Stimulated activated CD8-positive, alpha-beta memory T cell treated with anti-CD3 and anti-CD28 coated beads, Interleukin-7, amount 100 ng/mL, for 4 hours (primary cell): ENCODE results near the gene ZNF3.
A peak's percentile ranks its signal among the peaks of the same experiment; 100 is the strongest.

Source experiments
- DNase-seq, 2 donors: peaks; one replicate each; pipeline ENCODE4 v3.0.0-alpha.2; 2020; ENCODE audit warnings: low read depth in 2 of 2

The ZNF3 gene

DNA sequence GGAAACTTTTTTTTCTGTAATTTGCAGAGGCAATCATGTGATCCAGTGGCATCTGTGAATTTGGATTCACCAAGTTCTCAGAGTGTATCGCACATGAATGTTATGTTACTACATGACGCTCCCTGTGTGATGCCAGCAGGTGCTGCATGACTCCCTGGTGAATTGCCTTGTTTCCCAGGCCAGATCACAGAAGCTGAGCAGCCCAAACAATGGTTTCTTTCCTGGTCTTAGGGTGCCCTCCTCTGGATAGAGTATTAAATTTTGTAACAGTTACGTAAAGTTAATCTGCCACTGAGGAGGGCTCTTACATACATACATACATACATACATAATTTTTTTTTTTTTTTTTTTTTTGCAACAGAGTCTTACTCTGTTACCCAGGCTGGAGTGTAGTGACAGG, 28.3 kb downstream of the ZNF3 start:
- no peak for DNase-seq

DNA sequence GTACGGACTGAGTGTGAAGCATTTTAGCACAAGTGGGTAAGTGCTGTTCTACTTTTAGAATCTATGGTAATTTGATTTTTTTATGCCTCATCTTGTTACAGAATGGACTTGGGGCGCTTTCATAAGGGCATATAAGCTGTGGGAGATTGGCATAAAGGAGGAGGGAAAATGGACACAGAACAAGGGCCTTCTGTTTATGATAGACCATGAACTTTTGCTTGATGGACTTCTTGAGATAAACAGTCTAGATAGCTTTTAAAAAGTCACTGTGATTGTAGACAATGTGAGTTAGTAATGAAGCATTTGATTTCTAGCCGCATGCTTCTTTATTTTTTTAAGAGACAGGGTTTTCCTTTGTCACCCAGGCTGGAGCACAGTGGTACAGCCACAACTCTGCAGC, 29.9 kb downstream of the ZNF3 start:
- no peak for DNase-seq

DNA sequence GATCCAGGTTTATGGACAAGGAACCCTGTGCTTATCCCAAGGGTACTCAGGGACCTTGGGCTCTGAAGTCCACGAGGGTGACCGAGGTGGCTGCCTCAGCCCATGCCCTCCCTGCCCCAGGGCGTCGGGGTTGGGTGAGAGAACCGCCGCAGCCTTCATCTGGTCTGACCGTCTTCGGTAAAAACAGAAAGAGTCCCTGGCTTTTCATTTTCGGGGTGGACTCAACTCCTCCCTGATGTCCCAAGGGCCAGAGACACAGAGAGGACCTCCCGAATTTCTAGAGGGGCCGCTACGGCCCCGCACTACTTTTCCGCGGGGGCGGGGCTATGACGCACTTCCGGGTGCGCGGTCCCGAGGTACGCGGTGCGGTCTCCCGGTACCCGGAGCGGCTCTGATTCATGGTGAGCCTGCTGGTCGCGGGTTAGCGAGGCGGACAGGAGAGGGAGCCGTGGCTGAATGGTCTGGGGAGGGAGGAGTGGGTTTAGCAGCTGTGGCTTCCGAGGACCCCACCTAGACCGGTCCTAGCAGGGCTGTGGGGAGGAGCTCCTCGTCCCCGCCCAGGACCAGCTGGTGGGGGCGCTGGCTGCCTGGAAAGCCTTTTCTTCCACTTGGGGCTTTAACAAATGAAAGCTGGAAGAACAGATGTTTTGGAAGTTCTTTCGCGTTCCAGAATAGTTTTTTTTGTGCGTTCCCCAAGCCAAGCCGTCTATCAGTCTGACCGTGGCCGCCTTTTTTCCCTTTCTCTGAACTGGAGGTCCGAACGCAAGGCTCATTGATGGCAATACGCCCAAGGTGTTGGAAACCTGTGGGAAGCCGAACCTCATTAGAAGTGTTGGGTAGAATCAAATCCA, 31.9 kb downstream of the ZNF3 start, which contains the start of gene ZSCAN21:
ZSCAN21 (plus strand) TSS at position 334 of the 851 bp plus-strand sequence. CDS start 7,233 bp downstream, outside the sequence.
- DNase-seq = peak; percentile 69 to 78

DNA sequence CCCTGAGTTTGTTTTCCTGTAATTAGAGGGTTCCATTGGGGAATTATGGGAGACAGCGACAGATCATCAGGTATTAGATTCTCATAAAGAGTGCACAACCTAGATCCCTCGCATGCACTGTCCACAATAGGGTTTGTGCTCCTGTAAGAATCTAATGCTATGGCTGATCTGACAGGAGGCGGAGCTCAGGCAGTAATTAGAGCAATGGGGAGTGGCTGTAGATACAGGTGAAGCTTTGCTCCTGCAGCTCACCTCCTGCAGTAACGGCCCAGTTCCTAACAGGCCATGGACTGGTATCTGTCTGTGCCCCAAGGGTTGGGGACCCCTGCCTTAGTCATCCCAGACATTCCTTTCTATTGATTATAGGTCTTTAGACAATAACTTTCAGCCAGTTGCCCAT, 32.8 kb downstream of the ZNF3 start:
- DNase-seq = no peak

DNA sequence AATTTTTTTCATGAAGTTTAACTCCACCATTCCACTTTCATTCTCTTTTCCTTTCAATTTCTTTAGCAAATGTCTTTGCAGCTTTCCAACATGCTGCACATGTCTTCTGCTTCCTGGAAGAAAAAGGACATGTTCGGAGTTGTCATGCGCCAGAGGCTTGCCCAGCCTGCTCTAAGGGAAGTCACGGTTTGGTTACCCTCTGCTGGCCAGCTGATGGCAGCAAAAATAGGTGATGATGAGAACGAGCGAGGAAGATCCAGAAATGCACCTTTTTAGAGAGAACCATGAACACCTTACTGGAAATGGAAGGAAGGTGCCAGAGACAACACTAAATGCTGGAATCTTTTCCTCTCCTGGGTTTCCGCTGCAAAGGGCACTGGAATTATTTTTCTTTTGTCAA, 36.8 kb downstream of the ZNF3 start:
- DNase-seq = no peak

DNA sequence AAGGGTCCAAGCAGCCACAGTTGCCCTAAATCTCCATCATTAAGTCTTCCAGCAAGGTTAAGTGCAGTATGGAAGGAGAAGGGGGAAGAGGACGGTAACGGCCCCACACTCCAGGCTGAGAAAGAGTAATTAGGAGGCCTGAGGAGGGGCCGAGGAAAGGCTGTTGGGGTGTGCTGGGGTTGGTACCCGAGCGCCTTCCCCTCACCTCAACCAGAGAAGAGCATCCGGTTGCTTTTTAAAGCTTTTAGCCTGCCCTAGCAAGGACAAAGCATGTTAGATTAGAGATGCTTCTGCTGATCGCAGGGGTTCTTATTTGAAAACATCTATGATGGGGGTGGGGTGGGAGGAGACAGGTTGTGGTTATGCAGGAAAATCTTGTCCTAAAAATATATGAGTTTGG, 40.9 kb downstream of the ZNF3 start:
- no peak for DNase-seq

DNA sequence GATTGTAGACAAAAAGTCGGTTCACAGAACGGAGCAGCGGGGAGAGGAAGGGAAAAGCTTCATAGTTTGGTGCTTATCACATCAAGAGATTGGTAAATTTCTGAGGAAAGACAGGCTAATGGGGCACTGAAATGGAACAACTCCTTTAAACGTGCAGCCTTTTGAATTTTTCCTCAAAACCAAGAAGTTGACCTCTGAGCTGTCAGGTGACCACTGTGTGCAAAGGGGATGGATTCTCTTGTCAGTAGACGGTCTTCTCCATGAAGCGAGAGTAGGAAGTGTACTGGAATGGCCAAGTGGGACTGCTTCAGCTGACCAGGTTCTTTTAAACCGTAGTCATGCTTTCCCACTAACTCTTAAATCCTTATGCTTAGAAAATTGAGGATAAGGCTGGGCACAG, 43.2 kb downstream of the ZNF3 start:
- no peak for DNase-seq

DNA sequence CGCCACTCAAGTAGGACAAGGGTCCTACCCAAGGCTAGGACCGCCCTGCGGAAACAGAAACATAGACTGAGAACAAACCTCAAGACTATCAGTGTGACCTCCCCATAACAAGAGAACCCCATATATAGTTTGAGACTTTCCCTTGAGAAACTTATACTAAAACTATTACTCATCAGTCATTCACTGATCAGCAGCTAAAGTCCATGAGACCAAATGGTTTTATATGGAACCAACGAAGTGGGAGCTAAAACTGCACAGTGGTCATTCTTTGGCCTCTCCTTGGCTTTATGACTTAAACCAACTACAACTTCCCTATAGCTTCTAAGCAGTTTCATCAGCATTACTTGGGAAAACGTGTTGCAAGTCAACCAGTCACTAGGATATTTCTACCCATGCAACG, 45.6 kb downstream of the ZNF3 start:
- DNase-seq = no peak

DNA sequence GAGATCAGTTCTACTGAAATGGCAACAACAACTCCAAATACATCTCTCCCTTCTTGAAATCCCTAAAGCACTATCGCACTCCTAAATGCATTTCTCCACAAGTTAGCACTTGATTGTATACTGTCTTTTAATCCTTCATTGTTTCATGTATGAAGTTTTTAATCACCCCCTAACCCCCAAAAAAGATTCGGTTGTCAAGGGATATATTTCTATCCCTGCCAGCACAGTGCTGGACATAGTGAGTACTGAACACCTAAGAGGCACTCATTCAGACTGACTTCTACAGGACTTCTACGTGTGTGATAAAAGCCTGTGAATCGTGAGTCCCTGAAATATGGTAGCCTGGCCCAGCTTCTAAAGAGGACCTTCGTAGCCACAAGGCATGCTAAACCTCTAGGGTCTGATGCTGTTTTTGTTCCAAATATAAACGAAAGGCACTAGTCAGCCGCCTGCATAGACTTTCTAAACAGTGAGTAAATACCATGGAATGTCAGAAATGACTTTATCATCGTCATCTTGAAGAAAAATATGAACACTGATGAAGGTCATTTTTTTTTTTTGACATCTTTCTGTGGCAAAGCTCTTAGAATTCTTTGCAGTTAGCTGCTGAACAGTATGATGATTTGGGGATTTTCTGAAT, 46.5 kb downstream of the ZNF3 start:
- no peak for DNase-seq

DNA sequence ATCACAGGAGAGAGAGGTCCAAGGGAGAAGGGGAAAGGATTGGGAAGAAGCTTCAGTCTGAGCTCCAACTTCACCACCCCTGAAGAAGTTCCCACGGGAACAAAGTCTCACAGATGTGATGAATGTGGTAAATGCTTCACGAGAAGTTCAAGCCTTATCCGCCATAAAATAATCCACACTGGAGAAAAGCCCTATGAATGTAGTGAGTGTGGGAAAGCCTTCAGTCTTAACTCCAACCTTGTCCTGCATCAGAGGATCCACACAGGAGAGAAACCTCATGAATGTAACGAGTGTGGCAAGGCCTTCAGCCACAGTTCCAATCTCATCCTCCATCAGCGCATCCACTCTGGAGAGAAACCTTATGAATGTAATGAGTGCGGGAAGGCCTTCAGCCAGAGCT, 48.0 kb downstream of the ZNF3 start:
- DNase-seq = no peak

DNA sequence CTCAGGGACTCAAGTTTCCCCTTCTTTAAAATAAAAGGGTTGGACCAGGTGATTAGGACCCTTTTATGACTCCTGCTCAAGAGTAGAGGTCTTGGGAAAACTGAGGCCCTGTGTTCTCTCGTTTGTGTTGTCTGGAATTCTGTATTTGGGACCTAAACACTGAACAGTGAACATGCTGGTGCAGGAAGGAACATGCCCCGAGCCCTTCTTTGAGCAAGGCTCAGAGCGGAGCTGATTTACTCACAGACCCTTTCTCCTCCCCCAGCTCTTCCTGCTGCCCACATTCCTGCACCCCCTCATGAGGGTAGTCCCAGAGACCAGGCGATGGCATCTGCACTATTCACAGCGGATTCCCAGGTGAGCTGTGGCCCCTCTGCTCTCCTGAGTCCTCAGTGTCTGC, 51.9 kb downstream of the ZNF3 start:
- DNase-seq = no peak

DNA sequence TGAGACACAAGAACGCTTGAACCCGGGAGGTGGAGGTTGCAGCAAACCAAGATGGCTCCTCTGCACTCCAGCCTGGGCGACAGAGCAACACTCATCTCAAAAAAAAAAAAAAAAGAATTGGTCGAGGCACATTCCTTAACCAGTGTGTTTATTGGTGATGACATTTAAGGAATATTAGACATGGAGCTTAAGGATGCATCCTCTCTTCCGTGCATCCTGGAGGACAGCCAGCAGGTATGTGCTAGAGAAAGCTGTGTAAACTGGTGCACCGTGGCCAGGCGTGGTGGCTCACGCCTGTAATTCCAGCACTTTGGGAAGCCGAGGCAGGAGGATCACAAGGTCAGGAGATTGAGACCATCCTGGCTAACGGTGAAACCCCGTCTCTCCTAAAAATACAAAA, 54.3 kb downstream of the ZNF3 start:
- DNase-seq = no peak

DNA sequence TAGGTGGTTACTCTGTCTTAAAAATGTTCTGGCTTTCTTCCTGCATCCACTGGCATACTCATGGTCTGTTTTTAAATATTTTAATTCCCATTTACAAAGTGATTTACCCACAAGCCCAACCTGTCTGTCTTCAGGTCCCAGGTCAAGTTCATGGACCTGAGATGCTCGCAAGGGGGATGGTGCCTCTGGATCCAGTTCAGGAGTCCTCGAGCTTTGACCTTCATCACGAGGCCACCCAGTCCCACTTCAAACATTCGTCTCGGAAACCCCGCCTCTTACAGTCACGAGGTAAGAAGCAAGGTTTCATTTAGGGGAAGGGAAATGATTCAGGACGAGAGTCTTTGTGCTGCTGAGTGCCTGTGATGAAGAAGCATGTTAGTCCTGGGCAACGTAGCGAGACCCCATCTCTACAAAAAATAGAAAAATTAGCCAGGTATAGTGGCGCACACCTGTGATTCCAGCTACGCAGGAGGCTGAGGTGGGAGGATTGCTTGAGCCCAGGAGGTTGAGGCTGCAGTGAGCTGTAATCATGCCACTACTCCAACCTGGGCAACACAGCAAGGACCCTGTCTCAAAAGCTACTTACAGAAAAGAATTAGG, 57.4 kb downstream of the ZNF3 start:
- DNase-seq = no peak

DNA sequence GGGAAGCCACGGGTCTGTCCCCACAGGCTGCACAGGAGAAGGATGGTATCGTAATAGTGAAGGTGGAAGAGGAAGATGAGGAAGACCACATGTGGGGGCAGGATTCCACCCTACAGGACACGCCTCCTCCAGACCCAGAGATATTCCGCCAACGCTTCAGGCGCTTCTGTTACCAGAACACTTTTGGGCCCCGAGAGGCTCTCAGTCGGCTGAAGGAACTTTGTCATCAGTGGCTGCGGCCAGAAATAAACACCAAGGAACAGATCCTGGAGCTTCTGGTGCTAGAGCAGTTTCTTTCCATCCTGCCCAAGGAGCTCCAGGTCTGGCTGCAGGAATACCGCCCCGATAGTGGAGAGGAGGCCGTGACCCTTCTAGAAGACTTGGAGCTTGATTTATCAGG, 58.0 kb downstream of the ZNF3 start:
- DNase-seq = no peak

DNA sequence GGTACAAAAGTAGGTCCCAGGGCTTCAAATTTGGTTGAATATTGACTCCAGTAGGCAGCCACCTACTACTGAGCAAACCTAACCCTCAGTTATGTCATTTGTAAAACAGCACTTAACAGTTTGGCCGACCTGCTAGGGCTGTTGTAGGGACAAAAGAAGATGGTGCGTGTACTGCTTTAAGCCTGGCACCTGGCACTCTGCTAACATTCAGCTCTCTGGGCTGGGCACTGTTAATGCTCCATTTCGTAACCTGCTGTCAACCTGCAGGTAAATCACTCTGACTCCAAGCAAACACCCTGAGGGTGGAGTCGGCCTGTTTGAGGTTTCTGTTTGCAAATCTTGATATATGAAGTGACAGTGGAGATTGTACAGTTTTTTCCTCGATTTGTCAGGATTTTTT, 58.9 kb downstream of the ZNF3 start:
- no peak for DNase-seq

DNA sequence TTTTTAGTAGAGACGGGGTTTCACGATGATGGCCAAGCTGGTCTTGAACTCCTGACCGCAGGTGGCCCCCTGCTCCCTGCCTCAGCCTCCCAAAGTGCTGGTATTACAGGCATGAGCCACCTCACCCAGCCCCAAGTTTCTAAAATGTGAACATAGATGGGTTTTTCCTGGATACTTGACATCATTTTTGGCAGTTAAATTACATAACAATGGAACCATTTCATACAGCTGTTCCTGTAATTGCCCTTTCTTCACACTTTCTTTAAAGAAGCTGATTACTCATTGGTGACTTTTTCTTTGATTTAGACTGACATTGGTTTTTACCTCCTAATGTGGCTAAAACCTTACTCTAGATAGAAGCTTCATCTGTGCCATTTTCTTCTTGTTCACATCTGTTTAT, 60.2 kb downstream of the ZNF3 start:
- no peak for DNase-seq
